ENCODE data around the gene CHST8.

- TF ChIP-seq EP300 (IDR thresholded peaks at IDR 0.05; ENCODE audit: borderline replicate concordance in 1 of 2, low read depth in 1 of 2, low read length in 1 of 2) = no peak
- TF ChIP-seq POLR2AphosphoS5 (IDR thresholded peaks at IDR 0.05; ENCODE audit: low read depth, low read length) = no peak
- TF ChIP-seq NFIC (IDR thresholded peaks at IDR 0.05; ENCODE audit: borderline replicate concordance) = no peak
- TF ChIP-seq, protein P1, sequence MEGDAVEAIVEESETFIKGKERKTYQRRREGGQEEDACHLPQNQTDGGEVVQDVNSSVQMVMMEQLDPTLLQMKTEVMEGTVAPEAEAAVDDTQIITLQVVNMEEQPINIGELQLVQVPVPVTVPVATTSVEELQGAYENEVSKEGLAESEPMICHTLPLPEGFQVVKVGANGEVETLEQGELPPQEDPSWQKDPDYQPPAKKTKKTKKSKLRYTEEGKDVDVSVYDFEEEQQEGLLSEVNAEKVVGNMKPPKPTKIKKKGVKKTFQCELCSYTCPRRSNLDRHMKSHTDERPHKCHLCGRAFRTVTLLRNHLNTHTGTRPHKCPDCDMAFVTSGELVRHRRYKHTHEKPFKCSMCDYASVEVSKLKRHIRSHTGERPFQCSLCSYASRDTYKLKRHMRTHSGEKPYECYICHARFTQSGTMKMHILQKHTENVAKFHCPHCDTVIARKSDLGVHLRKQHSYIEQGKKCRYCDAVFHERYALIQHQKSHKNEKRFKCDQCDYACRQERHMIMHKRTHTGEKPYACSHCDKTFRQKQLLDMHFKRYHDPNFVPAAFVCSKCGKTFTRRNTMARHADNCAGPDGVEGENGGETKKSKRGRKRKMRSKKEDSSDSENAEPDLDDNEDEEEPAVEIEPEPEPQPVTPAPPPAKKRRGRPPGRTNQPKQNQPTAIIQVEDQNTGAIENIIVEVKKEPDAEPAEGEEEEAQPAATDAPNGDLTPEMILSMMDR (IDR thresholded peaks at IDR 0.05) = no peak
- TF ChIP-seq EZH2phosphoT487 (IDR thresholded peaks at IDR 0.05; ENCODE audit: borderline replicate concordance, low read depth) = no peak
- no peak for TF ChIP-seq SMC3 (IDR thresholded peaks at IDR 0.05; ENCODE audit: low read depth, low read length)
- TF ChIP-seq RXRA (IDR thresholded peaks at IDR 0.05; ENCODE audit: borderline replicate concordance, low read depth) = no peak
These were observed 8.7 kb upstream of the CHST8 start for GRCh38 chr19:33612928-33613619.

Measured in SK-N-SH (cell line).